ENCODE results near the gene SNRNP27. TPM values are rescaled to one million over a fixed set of nuclear protein-coding genes. Genes with fewer than 3 reads are reported as not detected.
A peak's percentile ranks its signal among the peaks of the same experiment; 100 is the strongest.

Gene SNRNP27
- 10 to 100 TPM; 48.4 to 75.4 (median 55.0) TPM for total RNA-seq
- 10 to 100 TPM; 37.5 to 97.8 TPM for polyA plus RNA-seq
- long read RNA-seq, donor 1, transcript SNRNP27-201 (6 exons, 1,802 nt), result major isoform, 42 of 49 reads
- long read RNA-seq, donor 1, partial matches to known transcripts, result 5 of 49 reads
- long read RNA-seq, donor 1, other reads (novel, unspliced or antisense), result 0 of 49 reads
- long read RNA-seq, donor 2, transcript SNRNP27-201 (6 exons, 1,802 nt), result major isoform, 155 of 167 reads
- long read RNA-seq, donor 2, partial matches to known transcripts, result 9 of 167 reads
- long read RNA-seq, donor 2, other reads (novel, unspliced or antisense), result 2 of 167 reads
- long read RNA-seq, donor 3, transcript SNRNP27-201 (6 exons, 1,802 nt), result major isoform, 30 of 36 reads
- long read RNA-seq, donor 3, partial matches to known transcripts, result 4 of 36 reads
- long read RNA-seq, donor 3, other reads (novel, unspliced or antisense), result 1 of 36 reads

- TF ChIP-seq POLR2A (IDR thresholded peaks at IDR 0.05) (peak in 1 of 2 donors; percentile 46), CTCF (IDR thresholded peaks at IDR 0.05) (peak in 1 of 12 donors; percentile 11)
- peak; percentile 73 to 88 (median 81) for DNase-seq
- WGBS, 4 donors, result 0 to 1% (median 0%) methylated on average over 32 of the region's 32 CpGs
- Histone ChIP-seq H3K4me1 (peaks cover 0 to 29% (median 15%) of the 10 kb centered on the region in 12 donors), H3K27me3 (no peaks in the 10 kb centered on the region), H3K27ac (peak within 1 kb of the TSS in 11 of 12 donors; percentile 66 to 91 (median 80)), H3K9me3 (peaks cover 0 to 6% (median 0%) of the 10 kb centered on the region in 12 donors), H3K4me3 (peak within 1 kb of the TSS; percentile 56 to 93 (median 80)), H3K36me3 (peaks cover 0 to 39% (median 34%) of the 10 kb centered on the region in 9 donors)
- ATAC-seq, result peak; percentile 87 to 94 (median 91)
- intact Hi-C loops (cut with DNase I), result loop anchor here in 1 of 10 donors (10.0 kb wide), 1 partner anchor 169 kb away; no protein-coding TSS in a partner anchor
Observed at GRCh38 chr2:69893684-69894551, at the start of gene SNRNP27. Gene SNRNP27, plus strand, starts transcription at chr2:69893956. Its CDS starts 29 bp downstream, at chr2:69893985.

- DNase-seq, result no peak
- Histone ChIP-seq H3K27me3 (no peaks in the 10 kb centered on the region), H3K9me3 (no peaks in the 10 kb centered on the region), H3K27ac (no peak overlapping the region), H3K36me3 (peaks cover 0 to 91% (median 79%) of the 10 kb centered on the region in 9 donors), H3K4me1 (no peaks in the 10 kb centered on the region), H3K4me3 (no peak overlapping the region)
- no peak for ATAC-seq
- TF ChIP-seq CTCF (IDR thresholded peaks at IDR 0.05) (no peak), POLR2A (IDR thresholded peaks at IDR 0.05) (no peak)
- intact Hi-C loops (cut with DNase I), result no loop called here
Observed at GRCh38 chr2:69843993-69844392, 49.8 kb upstream of the SNRNP27 start.

GRCh38 chr2:69844560-69844959, 49.2 kb upstream of the SNRNP27 start:
- no peaks in the 10 kb centered on the region for H3K27me3 ChIP-seq
- no peak overlapping the region for H3K4me3 ChIP-seq
- peaks cover 0 to 92% (median 79%) of the 10 kb centered on the region in 9 donors for H3K36me3 ChIP-seq
- TF ChIP-seq CTCF (IDR thresholded peaks at IDR 0.05) (no peak), POLR2A (IDR thresholded peaks at IDR 0.05) (no peak)
- ATAC-seq (no peak), DNase-seq (no peak)
- WGBS, 4 donors, result 97 to 99% (median 98%) methylated on average over 3 of the region's 3 CpGs
- H3K27ac ChIP-seq, result no peak overlapping the region
- H3K4me1 ChIP-seq, result no peaks in the 10 kb centered on the region
- intact Hi-C loops (cut with DNase I), result no loop called here
- H3K9me3 ChIP-seq, result no peaks in the 10 kb centered on the region
